H1 (cell line): ENCODE data around the gene TXNDC8. TPM values are rescaled to one million over a fixed set of nuclear protein-coding genes. Genes with fewer than 3 reads are reported as not detected.

Source experiments
- CTCF ChIA-PET: fragments of 300-600 bp; sonication (Branson Sonifier 250); formaldehyde crosslinking; loops from one replicate; lab custom pipeline; 2021; ENCODE audit not compliant: partially characterized antibody; lab: Charles Lee
- POLR2A ChIA-PET: fragments of 300-600 bp; sonication (Branson Sonifier 250); formaldehyde crosslinking; loops from one replicate; lab custom pipeline; 2021; ENCODE audit warnings: inconsistent platforms; ENCODE audit not compliant: partially characterized antibody; lab: Charles Lee
- DNase-seq, 2 experiments: peaks; one replicate each; pipeline versions ENCODE4 v3.0.0 to v3.0.0-alpha.2; 2010 to 2022; ENCODE audit warnings: low spot score in 2 of 2, low read depth in 1 of 2, mixed read lengths in 1 of 2
- FAIRE-seq: peaks from 2 replicates; lab custom pipeline; 2011; peaks lifted over from hg19 to GRCh38; lab: Jason Lieb, UNC
- H2AFZ ChIP-seq: 2 replicates; pipeline ENCODE4 v1.8.1; 2012; ENCODE audit warnings: low read length, inconsistent platforms
- H2AK5ac ChIP-seq: 2 replicates; pipeline ENCODE4 v1.6.1; 2013; ENCODE audit warnings: low read depth, low read length
- H2BK120ac ChIP-seq: replicated peaks from 2 replicates; pipeline ENCODE3; 2013; ENCODE audit warnings: low read depth, low read length, inconsistent platforms
- H2BK12ac ChIP-seq: 2 replicates; pipeline ENCODE4 v1.6.1; 2013; ENCODE audit warnings: low read depth, low read length
- H2BK15ac ChIP-seq: 2 replicates; pipeline ENCODE4 v1.6.1; 2013; ENCODE audit warnings: low read length
- H2BK20ac ChIP-seq: 2 replicates; pipeline ENCODE4 v1.6.1; 2013; ENCODE audit warnings: low read length
- H2BK5ac ChIP-seq: 2 replicates; pipeline ENCODE4 v1.6.1; 2013; ENCODE audit warnings: low read depth, low read length
- H3K14ac ChIP-seq: 2 replicates; pipeline ENCODE4 v1.6.1; 2013; ENCODE audit warnings: inconsistent platforms; ENCODE audit not compliant: insufficient read length
- H3K18ac ChIP-seq: 2 replicates; pipeline ENCODE4 v1.6.1; 2013; ENCODE audit warnings: low read length; ENCODE audit errors: extremely low read depth
- H3K23ac ChIP-seq: 2 replicates; pipeline ENCODE4 v1.6.1; 2013; ENCODE audit warnings: inconsistent platforms; ENCODE audit not compliant: insufficient read length
- H3K23me2 ChIP-seq: 2 replicates; pipeline ENCODE4 v1.6.1; 2013; ENCODE audit warnings: low read depth, low read length
- H3K27ac ChIP-seq: 2 replicates; pipeline ENCODE4 v1.6.1; 2011; ENCODE audit warnings: low read depth, low read length, inconsistent platforms
- H3K27me3 ChIP-seq, 4 experiments: replicated peaks in 1 of 4; 1 replicate in 1 of 4; 2 replicates in 3 of 4; pipeline versions ENCODE4 v1.6.1 to v1.8.1; 2011 to 2013; ENCODE audit warnings: low read length in 3 of 4, mild to moderate bottlenecking in 3 of 4, inconsistent platforms in 2 of 4, mixed read lengths in 2 of 4, moderate library complexity in 1 of 4; ENCODE audit not compliant: control insufficient read depth in 3 of 4, insufficient read depth in 3 of 4; ENCODE audit errors: extremely low read depth in 1 of 4
- H3K36me3 ChIP-seq, 4 experiments: 2 replicates each; pipeline versions ENCODE4 v1.6.1 to v1.8.1; 2011 to 2013; ENCODE audit warnings: mild to moderate bottlenecking in 4 of 4, low read length in 3 of 4, moderate library complexity in 2 of 4, control low read depth in 1 of 4, inconsistent platforms in 1 of 4; ENCODE audit not compliant: insufficient read depth in 4 of 4, control insufficient read depth in 2 of 4
- H3K4ac ChIP-seq: replicated peaks from 2 replicates; pipeline ENCODE3; 2013; ENCODE audit warnings: low read length, low read depth, mixed read lengths, inconsistent platforms; ENCODE audit not compliant: insufficient read length
- H3K4me1 ChIP-seq, 4 experiments: replicated peaks in 1 of 4; 1 replicate in 1 of 4; 2 replicates in 3 of 4; pipeline versions ENCODE4 v1.6.1 to v1.8.1; 2011 to 2013; ENCODE audit warnings: low read length in 3 of 4, inconsistent platforms in 2 of 4, mixed read lengths in 1 of 4; ENCODE audit not compliant: insufficient read depth in 4 of 4, control insufficient read depth in 3 of 4
- H3K4me2 ChIP-seq, 2 experiments: 2 replicates each; pipeline versions ENCODE4 v1.6.1 to v1.8.1; 2011 to 2013; ENCODE audit warnings: low read depth in 2 of 2, low read length in 2 of 2, control low read depth in 1 of 2, inconsistent platforms in 1 of 2, mild to moderate bottlenecking in 1 of 2; ENCODE audit not compliant: insufficient read depth in 1 of 2
- H3K4me3 ChIP-seq, 4 experiments: fragments of 200-600, 300-600 bp in 1 of 4; sonication (generic), shearing (Covaris generic), sonication (Bioruptor Twin) in 1 of 4; 2 replicates each; pipeline versions ENCODE4 v1.5.1 to v1.8.1; 2011 to 2016; ENCODE audit warnings: low read length in 4 of 4, low read depth in 3 of 4, control low read depth in 2 of 4, inconsistent platforms in 2 of 4, mild to moderate bottlenecking in 2 of 4, mixed read lengths in 1 of 4, moderate library complexity in 1 of 4; ENCODE audit not compliant: insufficient read depth in 2 of 4; ENCODE audit errors: extremely low read depth in 1 of 4
- H3K56ac ChIP-seq: replicated peaks from 2 replicates; pipeline ENCODE3; 2013; ENCODE audit warnings: low read depth, mild to moderate bottlenecking, mixed read lengths, low read length, inconsistent platforms; ENCODE audit not compliant: insufficient read length
- H3K79me1 ChIP-seq: 2 replicates; pipeline ENCODE4 v1.6.1; 2013; ENCODE audit warnings: low read depth, low read length, control low read depth
- H3K79me2 ChIP-seq, 2 experiments: 2 replicates each; pipeline versions ENCODE4 v1.6.1 to v1.8.1; 2012 to 2013; ENCODE audit warnings: low read length in 2 of 2, mild to moderate bottlenecking in 2 of 2, inconsistent platforms in 1 of 2; ENCODE audit not compliant: insufficient read depth in 2 of 2, control insufficient read depth in 1 of 2
- H3K9ac ChIP-seq, 4 experiments: replicated peaks in 1 of 4; 1 replicate in 1 of 4; 2 replicates in 3 of 4; pipeline versions ENCODE4 v1.6.1 to v1.8.1; 2011 to 2013; ENCODE audit warnings: low read depth in 3 of 4, low read length in 3 of 4, control low read depth in 2 of 4, mild to moderate bottlenecking in 2 of 4, moderate library complexity in 2 of 4, inconsistent platforms in 1 of 4; ENCODE audit errors: extremely low read depth in 1 of 4
- H3K9me3 ChIP-seq, 2 experiments: 2 replicates each; pipeline versions ENCODE4 v1.6.1 to v1.8.1; 2012 to 2013; ENCODE audit warnings: mild to moderate bottlenecking in 2 of 2, moderate library complexity in 2 of 2, control low read depth in 1 of 2, inconsistent platforms in 1 of 2, low read depth in 1 of 2, low read length in 1 of 2, mixed read lengths in 1 of 2; ENCODE audit not compliant: insufficient read depth in 2 of 2
- H4K20me1 ChIP-seq, 2 experiments: replicated peaks in 1 of 2; 2 replicates each; pipeline versions ENCODE3 to v1.8.1; 2011 to 2013; ENCODE audit warnings: inconsistent platforms in 2 of 2, low read length in 2 of 2, mild to moderate bottlenecking in 1 of 2; ENCODE audit not compliant: insufficient read depth in 2 of 2, control insufficient read depth in 1 of 2
- H4K5ac ChIP-seq: 2 replicates; pipeline ENCODE4 v1.6.1; 2013; ENCODE audit warnings: low read length, low read depth, mixed read lengths, inconsistent platforms; ENCODE audit not compliant: insufficient read length
- H4K8ac ChIP-seq: 2 replicates; pipeline ENCODE4 v1.8.0; 2013; ENCODE audit warnings: mild to moderate bottlenecking, moderate library complexity, low read length, inconsistent platforms; ENCODE audit not compliant: insufficient read depth; ENCODE audit errors: extremely low read depth
- H4K91ac ChIP-seq: replicated peaks from 2 replicates; pipeline ENCODE3; 2013; ENCODE audit warnings: low read length, mixed read lengths, inconsistent platforms; ENCODE audit not compliant: insufficient read length
- BRCA1 ChIP-seq: IDR thresholded peaks from 2 replicates; pipeline ENCODE4 v1.6.1; 2012; ENCODE audit warnings: low read depth, low read length, improper control_type of control experiment
- CEBPB ChIP-seq: IDR thresholded peaks from 2 replicates; pipeline ENCODE4 v1.6.1; 2012; ENCODE audit warnings: low read depth, low read length
- CHD1 ChIP-seq: IDR thresholded peaks from 2 replicates; pipeline ENCODE4 v1.6.1; 2012; ENCODE audit warnings: low read depth, low read length, improper control_type of control experiment
- E2F6 ChIP-seq: IDR thresholded peaks from 2 replicates; pipeline ENCODE4 v1.6.1; 2012; ENCODE audit warnings: inconsistent platforms
- EP300 ChIP-seq, 2 experiments: IDR thresholded peaks; 1 replicate in 1 of 2; 2 replicates in 1 of 2; pipeline ENCODE4 v1.6.1; 2011 to 2012; ENCODE audit warnings: low read depth in 2 of 2, low read length in 2 of 2, mild to moderate bottlenecking in 2 of 2, borderline replicate concordance in 1 of 2, inconsistent platforms in 1 of 2, moderate library complexity in 1 of 2
- RBBP5 ChIP-seq: IDR thresholded peaks from 2 replicates; pipeline ENCODE4 v1.7.1; 2012; ENCODE audit warnings: low read depth, mild to moderate bottlenecking, inconsistent platforms, low read length, moderate library complexity, borderline replicate concordance
- RXRA ChIP-seq: IDR thresholded peaks from 2 replicates; pipeline ENCODE4 v1.6.1; 2011; ENCODE audit warnings: low read depth, mild to moderate bottlenecking, low read length, moderate library complexity; ENCODE audit not compliant: insufficient read depth
- SIRT6 ChIP-seq: IDR thresholded peaks from one replicate; pipeline ENCODE4 v1.7.1; 2012; ENCODE audit warnings: low read length, inconsistent platforms
- TEAD4 ChIP-seq: IDR thresholded peaks from 2 replicates; pipeline ENCODE4 v1.6.1; 2012; ENCODE audit warnings: low read depth, low read length, inconsistent platforms, mixed read lengths
- WGBS, 2 experiments: shearing (Covaris generic) in 1 of 2; methylation state at CpG; one replicate each; pipeline versions ENCODE4 v1.1.6 to v1.1.7; 2013 to 2015; ENCODE audit warnings: low lambda C conversion rate in 2 of 2, mixed read lengths in 2 of 2, inconsistent platforms in 1 of 2, low coverage in 1 of 2, missing lambda C conversion rate in 1 of 2; ENCODE audit not compliant: insufficient replicate concordance in 2 of 2, insufficient coverage in 1 of 2, insufficient read length in 1 of 2; ENCODE audit errors: extremely low coverage in 1 of 2, missing lambda C conversion rate in 1 of 2; 5-methylcytosine and 5-hydroxymethylcytosine counted together
- polyA plus RNA-seq, 7 experiments: library from polyadenylated mRNA; depleted of rRNA in 3 of 7; stranded (reverse) in 5 of 7; unstranded in 2 of 7; fragments of >200 nt in 5 of 7; fragments of 200-250 nt in 2 of 7; gene quantifications; 1 replicate in 5 of 7; 2 replicates in 1 of 7; 4 replicates in 1 of 7; pipeline versions ENCODE4 v1.2.1 to v1.2.3, GENCODE V29; 2011 to 2013; ENCODE audit warnings: missing spikeins in 2 of 7, mixed read lengths in 2 of 7
- total RNA-seq: library from RNA; stranded (reverse); fragmentation: NEBNext Ultra II Directional; extraction: Animal tissue kit (Norgen Biotek cat#: 25700); gene quantifications from 2 replicates; pipeline ENCODE4 v1.2.1, GENCODE V29; 2021
- TF ChIP-seq, protein P1 (sequence below): IDR thresholded peaks from 2 replicates; pipeline ENCODE4 v1.6.1; 2012; ENCODE audit warnings: low read length, inconsistent platforms

TXNDC8 gene
- total and polyA plus RNA-seq, 2 of the 8 experiments (the other 6 are each of a cell fraction or from before 2014, with no cell fraction given), result not detected

DNA sequence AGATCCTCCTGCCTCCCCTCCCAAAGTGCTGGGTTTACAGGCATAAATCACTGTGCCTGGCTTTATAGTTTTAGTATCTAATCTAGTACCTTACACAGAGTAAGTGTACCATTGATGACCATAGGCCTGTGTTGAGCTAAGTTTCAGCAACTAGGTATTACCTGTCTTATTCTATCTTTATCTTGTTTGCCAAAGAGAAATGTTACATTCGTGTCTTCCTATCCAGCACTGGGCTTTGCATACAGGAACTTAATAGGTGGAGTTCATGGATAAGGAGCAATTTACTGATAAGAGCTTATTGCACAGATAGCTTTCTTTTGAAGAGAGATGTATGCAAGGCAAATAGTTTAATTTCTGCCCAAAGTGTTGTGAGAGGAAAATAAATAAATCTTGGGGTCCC is 30.5 kb downstream of the TXNDC8 start:
- no peak overlapping the region for H3K56ac ChIP-seq
- no peaks in the 10 kb centered on the region for H3K23me2 ChIP-seq
- H3K4me3 ChIP-seq, result no peak overlapping the region; a peak in 1 of 8 replicates
- H3K9ac ChIP-seq, result no peak overlapping the region
- H4K8ac ChIP-seq, result no peak overlapping the region
- WGBS, 2 experiments, result 73% methylated on average over 1 of the region's 1 CpG; no CpG with 5 or more reads in 1 of the 2 experiments
- no peak for FAIRE-seq
- no peak overlapping the region for H4K5ac ChIP-seq
- H3K23ac ChIP-seq, result no peak overlapping the region
- H3K4ac ChIP-seq, result no peak overlapping the region
- H3K36me3 ChIP-seq, result no peaks in the 10 kb centered on the region
- ChIA-PET CTCF (interaction anchor here (0.9 kb wide), 1 partner anchor 9 kb away, joined by 3 read pairs; no protein-coding TSS in a partner anchor), POLR2A (interaction anchor here (0.8 kb wide), 1 partner anchor 51 kb away, joined by 3 read pairs; the partner anchor contains the start of gene TXN)
- H2BK20ac ChIP-seq, result no peak overlapping the region
- H4K20me1 ChIP-seq, result no peaks in the 10 kb centered on the region
- no peak for TF ChIP-seq CHD1
- TF ChIP-seq E2F6, result no peak
- no peak for TF ChIP-seq BRCA1
- no peak for TF ChIP-seq CEBPB
- TF ChIP-seq SIRT6, result no peak
- TF ChIP-seq EP300 (IDR thresholded peaks at IDR 0.05; ENCODE audit: borderline replicate concordance in 1 of 2, low read depth in 2 of 2, low read length in 2 of 2), result no peak
- no peak for TF ChIP-seq RBBP5
- TF ChIP-seq TEAD4, result no peak
- TF ChIP-seq RXRA, result no peak
- TF ChIP-seq, protein P1, sequence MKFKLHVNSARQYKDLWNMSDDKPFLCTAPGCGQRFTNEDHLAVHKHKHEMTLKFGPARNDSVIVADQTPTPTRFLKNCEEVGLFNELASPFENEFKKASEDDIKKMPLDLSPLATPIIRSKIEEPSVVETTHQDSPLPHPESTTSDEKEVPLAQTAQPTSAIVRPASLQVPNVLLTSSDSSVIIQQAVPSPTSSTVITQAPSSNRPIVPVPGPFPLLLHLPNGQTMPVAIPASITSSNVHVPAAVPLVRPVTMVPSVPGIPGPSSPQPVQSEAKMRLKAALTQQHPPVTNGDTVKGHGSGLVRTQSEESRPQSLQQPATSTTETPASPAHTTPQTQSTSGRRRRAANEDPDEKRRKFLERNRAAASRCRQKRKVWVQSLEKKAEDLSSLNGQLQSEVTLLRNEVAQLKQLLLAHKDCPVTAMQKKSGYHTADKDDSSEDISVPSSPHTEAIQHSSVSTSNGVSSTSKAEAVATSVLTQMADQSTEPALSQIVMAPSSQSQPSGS, result no peak
- no peak overlapping the region for H3K27ac ChIP-seq
- no peaks in the 10 kb centered on the region for H3K27me3 ChIP-seq
- no peak overlapping the region for H2BK120ac ChIP-seq
- H3K4me1 ChIP-seq, result peaks cover 0 to 9% (median 3%) of the 10 kb centered on the region in 4 experiments; a peak in 4 of 7 replicates
- H2BK5ac ChIP-seq, result no peak overlapping the region
- no peak overlapping the region for H4K91ac ChIP-seq
- no peak overlapping the region for H2AFZ ChIP-seq
- H2BK12ac ChIP-seq, result no peak overlapping the region
- H2BK15ac ChIP-seq, result no peak overlapping the region
- H3K9me3 ChIP-seq, result peaks cover 0 to 3% of the 10 kb centered on the region in 2 experiments; a peak in 1 of 4 replicates
- H3K4me2 ChIP-seq, result peak overlapping the region in 1 of 2 experiments; percentile 31; a peak in 1 of 4 replicates
- H3K14ac ChIP-seq, result no peak overlapping the region
- no peaks in the 10 kb centered on the region for H3K79me1 ChIP-seq
- DNase-seq, result no peak
- no peak overlapping the region for H3K18ac ChIP-seq
- no peak overlapping the region for H2AK5ac ChIP-seq
- H3K79me2 ChIP-seq, result no peaks in the 10 kb centered on the region
